Right renal cortex interstitium (tissue), 3 donors: ENCODE results near the gene HEPACAM. TPM values are rescaled to one million over a fixed set of nuclear protein-coding genes. Genes with fewer than 3 reads are reported as not detected.

Experiments used
- DNase-seq, 3 donors: peaks; one replicate each; pipeline ENCODE4 v3.0.0-alpha.2; 2013; ENCODE audit warnings: low read depth in 3 of 3, low spot score in 2 of 3
- polyA plus RNA-seq, 3 donors: library from polyadenylated mRNA; unstranded; fragments of 120-200 nt; gene quantifications; one replicate each; pipeline ENCODE4 v1.2.1, GENCODE V29; 2013; ENCODE audit not compliant: insufficient read length in 3 of 3

The HEPACAM gene
- polyA plus RNA-seq, 3 donors: 1.8 to 2.3 (median 2.3) TPM

GRCh38 chr11:124902616-124903015, 33.2 kb downstream of the HEPACAM start:
- DNase-seq: no peak

GRCh38 chr11:124900464-124900863, 35.4 kb downstream of the HEPACAM start:
- DNase-seq: no peak

- no peak for DNase-seq
Observed at GRCh38 chr11:124899383-124900145, 36.3 kb downstream of the HEPACAM start.

GRCh38 chr11:124898711-124899110, 37.1 kb downstream of the HEPACAM start:
- no peak for DNase-seq

GRCh38 chr11:124898263-124898680, 37.6 kb downstream of the HEPACAM start:
- no peak for DNase-seq

GRCh38 chr11:124897674-124898262, 38.1 kb downstream of the HEPACAM start, which contains the start of gene ROBO4:
ROBO4 (minus strand) TSS chr11:124897865; CDS start chr11:124897795, 70 bp downstream.
- no peak for DNase-seq

GRCh38 chr11:124896821-124897391, 38.9 kb downstream of the HEPACAM start:
- DNase-seq: no peak

- DNase-seq: no peak
Observed at GRCh38 chr11:124896071-124896750, 39.6 kb downstream of the HEPACAM start.

GRCh38 chr11:124895471-124895971, 40.3 kb downstream of the HEPACAM start:
- no peak for DNase-seq

GRCh38 chr11:124894606-124895430, 41.0 kb downstream of the HEPACAM start:
- no peak for DNase-seq

GRCh38 chr11:124893781-124894401, 42.0 kb downstream of the HEPACAM start:
- DNase-seq: no peak

GRCh38 chr11:124892750-124893454, 42.9 kb downstream of the HEPACAM start:
- DNase-seq: no peak

GRCh38 chr11:124892146-124892545, 43.7 kb downstream of the HEPACAM start:
- no peak for DNase-seq

GRCh38 chr11:124891373-124891861, 44.4 kb downstream of the HEPACAM start:
- DNase-seq: no peak

- no peak for DNase-seq
Observed at GRCh38 chr11:124890683-124891372, 45.0 kb downstream of the HEPACAM start.

GRCh38 chr11:124890151-124890550, 45.7 kb downstream of the HEPACAM start:
- no peak for DNase-seq

- DNase-seq: no peak
Observed at GRCh38 chr11:124889191-124890091, 46.4 kb downstream of the HEPACAM start.
